IMR-90 (cell line): Measurements from ENCODE around the gene TIAM2.
A peak's percentile ranks its signal among the peaks of the same experiment; 100 is the strongest.

Experiments
- CEBPB ChIP-seq: IDR thresholded peaks from 2 replicates; pipeline ENCODE4 v1.6.1; 2012; ENCODE audit warnings: low read depth, low read length, improper control_type of control experiment
- CTCF ChIP-seq: conservative IDR thresholded peaks from 2 replicates; pipeline ENCODE4 v1.5.1; 2012; ENCODE audit warnings: mild to moderate bottlenecking, low read depth, low read length, improper control_type of control experiment
- ELK1 ChIP-seq: fragments of 150-350 bp; IDR thresholded peaks from 2 replicates; pipeline ENCODE4 v1.6.1; 2016; ENCODE audit warnings: low read depth, mild to moderate bottlenecking, low read length, moderate library complexity, borderline replicate concordance
- FOS ChIP-seq: fragments of 150-350 bp; IDR thresholded peaks from 2 replicates; pipeline ENCODE4 v1.6.1; 2016; ENCODE audit warnings: low read depth, low read length
- MAFK ChIP-seq: IDR thresholded peaks from 2 replicates; pipeline ENCODE4 v1.6.1; 2012; ENCODE audit warnings: low read depth, low read length, improper control_type of control experiment
- POLR2A ChIP-seq: IDR thresholded peaks from 2 replicates; pipeline ENCODE4 v1.6.1; 2012; ENCODE audit warnings: mild to moderate bottlenecking, low read depth, low read length
- SMC3 ChIP-seq: fragments of 150-350 bp; IDR thresholded peaks from 2 replicates; pipeline ENCODE4 v1.6.1; 2016; ENCODE audit warnings: low read depth, mild to moderate bottlenecking, antibody characterized with exemption, low read length, moderate library complexity
- USF2 ChIP-seq: fragments of 150-350 bp; IDR thresholded peaks from 2 replicates; pipeline ENCODE4 v1.6.1; 2017; ENCODE audit warnings: mild to moderate bottlenecking, antibody characterized with exemption, low read length, low read depth

- TF ChIP-seq CTCF (0 out of 2 replicates have a peak, but pooled peaks have one; percentile 3), SMC3 (no peak), MAFK (no peak), POLR2A (no peak), FOS (no peak), USF2 (no peak), CEBPB (no peak), ELK1 (no peak)
Measured at GRCh38 chr6:155265843-155266535, 270.9 kb downstream of the TIAM2 start.
